OCI-LY1 (cell line): ENCODE results near the gene PSAPL1.

Experiments
- H2AFZ ChIP-seq: fragments of 200-600 bp; sonication (generic), shearing (Covaris generic); 2 replicates; pipeline ENCODE4 v1.6.0; 2014; ENCODE audit warnings: antibody characterized with exemption, mild to moderate bottlenecking, low read length
- H3F3A ChIP-seq: fragments of 200-600 bp; sonication (generic), shearing (Covaris generic); 2 replicates; pipeline ENCODE4 v1.6.0; 2014; ENCODE audit warnings: mild to moderate bottlenecking, antibody characterized with exemption, low read length, moderate library complexity; ENCODE audit not compliant: insufficient read depth
- H3K27ac ChIP-seq: fragments of 200-600 bp; sonication (generic); 2 replicates; pipeline ENCODE4 v1.5.1; 2014; ENCODE audit warnings: low read length, mixed run types, mild to moderate bottlenecking, low read depth; ENCODE audit not compliant: poor library complexity, severe bottlenecking
- H3K27me3 ChIP-seq: fragments of 200-600 bp; sonication (generic); 2 replicates; pipeline ENCODE4 v1.6.0; 2014; ENCODE audit warnings: antibody characterized with exemption, mild to moderate bottlenecking, low read length, moderate library complexity; ENCODE audit not compliant: insufficient read depth
- H3K36me3 ChIP-seq: fragments of 200-600 bp; sonication (generic); 2 replicates; pipeline ENCODE4 v1.6.1; 2014; ENCODE audit warnings: mild to moderate bottlenecking, antibody characterized with exemption, low read length, moderate library complexity, mixed read lengths; ENCODE audit not compliant: insufficient read depth
- H3K4me1 ChIP-seq: fragments of 200-600 bp; sonication (generic); 2 replicates; pipeline ENCODE4 v1.5.1; 2014; ENCODE audit warnings: mild to moderate bottlenecking, low read length, moderate library complexity; ENCODE audit not compliant: insufficient read depth, severe bottlenecking
- H3K4me2 ChIP-seq: fragments of 200-600 bp; sonication (generic), shearing (Covaris generic); 2 replicates; pipeline ENCODE4 v1.6.1; 2014; ENCODE audit warnings: low read length
- H3K4me3 ChIP-seq: fragments of 200-600 bp; sonication (generic); 2 replicates; pipeline ENCODE4 v1.5.1; 2014; ENCODE audit warnings: low read length, low read depth, mild to moderate bottlenecking, mixed read lengths; ENCODE audit not compliant: poor library complexity, severe bottlenecking
- H3K79me2 ChIP-seq: fragments of 200-600 bp; shearing (Covaris generic); 2 replicates; pipeline ENCODE4 v1.6.1; 2016; ENCODE audit warnings: mixed run types, low read length, mixed read lengths; ENCODE audit not compliant: insufficient read depth
- H3K9ac ChIP-seq: fragments of 200-600 bp; sonication (generic), shearing (Covaris generic); 2 replicates; pipeline ENCODE4 v1.6.1; 2014; ENCODE audit warnings: mild to moderate bottlenecking, low read length, mixed read lengths
- H3K9me2 ChIP-seq: fragments of 200-600 bp; sonication (generic), shearing (Covaris generic); 2 replicates; pipeline ENCODE4 v1.6.1; 2014; ENCODE audit warnings: low read depth, mild to moderate bottlenecking, low read length, mixed read lengths
- H3K9me3 ChIP-seq: fragments of 200-600 bp; shearing (Covaris generic); 2 replicates; pipeline ENCODE4 v1.6.1; 2014; ENCODE audit warnings: low read length, mixed read lengths
- H4K20me1 ChIP-seq: fragments of 200-600 bp; sonication (generic), shearing (Covaris generic); 2 replicates; pipeline ENCODE4 v1.6.0; 2016; ENCODE audit warnings: mild to moderate bottlenecking, low read length; ENCODE audit not compliant: insufficient read depth
- CTCF ChIP-seq: fragments of 200-600 bp; sonication (generic), shearing (Covaris generic); IDR thresholded peaks from 2 replicates; pipeline ENCODE4 v1.5.1; 2017; ENCODE audit warnings: mild to moderate bottlenecking, antibody characterized with exemption, low read length, moderate library complexity, mixed read lengths
- EZH2 ChIP-seq: fragments of 200-600 bp; sonication (generic), shearing (Covaris generic); IDR thresholded peaks from 2 replicates; pipeline ENCODE4 v1.8.0; 2017; ENCODE audit warnings: borderline replicate concordance, mixed run types, mild to moderate bottlenecking, antibody characterized with exemption, low read length, moderate library complexity, mixed read lengths

PSAPL1 gene

GRCh38 chr4:7435471-7436061 lies 836 bp upstream of the PSAPL1 start:
- TF ChIP-seq EZH2: no peak
- no peak for TF ChIP-seq CTCF
- no peak overlapping the region for H2AFZ ChIP-seq
- H3K36me3 ChIP-seq: no peaks in the 10 kb centered on the region
- H3K9me2 ChIP-seq: no peaks in the 10 kb centered on the region
- H3K9me3 ChIP-seq: no peaks in the 10 kb centered on the region
- no peak overlapping the region for H3K9ac ChIP-seq
- H3K79me2 ChIP-seq: no peaks in the 10 kb centered on the region
- H3K27ac ChIP-seq: no peak overlapping the region
- H3K4me2 ChIP-seq: no peak overlapping the region
- no peaks in the 10 kb centered on the region for H3K4me1 ChIP-seq
- no peaks in the 10 kb centered on the region for H3F3A ChIP-seq
- H3K4me3 ChIP-seq: no peak overlapping the region
- H4K20me1 ChIP-seq: no peaks in the 10 kb centered on the region
- H3K27me3 ChIP-seq: no peaks in the 10 kb centered on the region

GRCh38 chr4:7434141-7434765 lies 477 bp downstream of the PSAPL1 start:
- Histone ChIP-seq H3K4me1 (no peaks in the 10 kb centered on the region), H2AFZ (no peak overlapping the region), H3K27me3 (no peaks in the 10 kb centered on the region), H3K79me2 (no peaks in the 10 kb centered on the region), H3K27ac (no peak overlapping the region), H3K36me3 (no peaks in the 10 kb centered on the region), H3K9me2 (no peaks in the 10 kb centered on the region), H4K20me1 (no peaks in the 10 kb centered on the region), H3K4me3 (no peak overlapping the region), H3K9ac (no peak overlapping the region), H3F3A (no peaks in the 10 kb centered on the region), H3K4me2 (no peak overlapping the region), H3K9me3 (no peaks in the 10 kb centered on the region)
- TF ChIP-seq EZH2 (no peak), CTCF (no peak)

GRCh38 chr4:7433376-7434140 lies 1.2 kb downstream of the PSAPL1 start:
- H3K36me3 ChIP-seq: no peaks in the 10 kb centered on the region
- H3K9ac ChIP-seq: no peak overlapping the region
- H3K27ac ChIP-seq: no peak overlapping the region
- H2AFZ ChIP-seq: no peak overlapping the region
- H4K20me1 ChIP-seq: no peaks in the 10 kb centered on the region
- no peaks in the 10 kb centered on the region for H3F3A ChIP-seq
- no peaks in the 10 kb centered on the region for H3K9me2 ChIP-seq
- H3K9me3 ChIP-seq: no peaks in the 10 kb centered on the region
- H3K4me3 ChIP-seq: no peak overlapping the region
- H3K27me3 ChIP-seq: no peaks in the 10 kb centered on the region
- no peaks in the 10 kb centered on the region for H3K4me1 ChIP-seq
- TF ChIP-seq EZH2 (no peak), CTCF (no peak)
- H3K4me2 ChIP-seq: no peak overlapping the region
- no peaks in the 10 kb centered on the region for H3K79me2 ChIP-seq
